HG03159 (cell line): ENCODE results near the gene ST8SIA5.

Experiments
- ATAC-seq: cut with Tn5 transposase; IDR thresholded peaks from one replicate; pipeline ENCODE4 v1.9.1; 2021; ENCODE audit warnings: mild to moderate bottlenecking, moderate library complexity; ENCODE audit not compliant: unreplicated experiment

ST8SIA5 gene

DNA sequence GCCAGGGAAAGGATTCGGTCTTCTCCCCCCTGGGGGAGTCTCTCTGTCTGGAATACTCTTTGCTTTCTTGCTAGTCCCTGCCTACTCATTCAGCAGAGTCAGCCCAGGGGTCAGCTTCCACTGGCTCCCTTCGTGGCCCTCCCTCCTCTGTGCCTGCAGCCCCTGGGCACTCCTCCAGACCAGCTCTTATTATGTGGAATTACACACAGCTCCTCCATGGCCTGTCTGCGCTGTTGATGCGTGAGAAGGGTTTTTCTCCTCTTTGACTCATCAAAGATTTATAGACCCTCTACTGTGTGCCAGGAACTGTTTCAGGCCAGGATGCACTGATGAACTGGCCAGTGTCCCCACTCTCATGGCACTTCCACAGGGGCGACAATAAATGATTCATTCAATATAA lies 44.4 kb downstream of the ST8SIA5 start:
- no peak for ATAC-seq

GRCh38 chr18:46711444-46711863 lies 45.4 kb downstream of the ST8SIA5 start:
- ATAC-seq: peak; percentile 66

DNA sequence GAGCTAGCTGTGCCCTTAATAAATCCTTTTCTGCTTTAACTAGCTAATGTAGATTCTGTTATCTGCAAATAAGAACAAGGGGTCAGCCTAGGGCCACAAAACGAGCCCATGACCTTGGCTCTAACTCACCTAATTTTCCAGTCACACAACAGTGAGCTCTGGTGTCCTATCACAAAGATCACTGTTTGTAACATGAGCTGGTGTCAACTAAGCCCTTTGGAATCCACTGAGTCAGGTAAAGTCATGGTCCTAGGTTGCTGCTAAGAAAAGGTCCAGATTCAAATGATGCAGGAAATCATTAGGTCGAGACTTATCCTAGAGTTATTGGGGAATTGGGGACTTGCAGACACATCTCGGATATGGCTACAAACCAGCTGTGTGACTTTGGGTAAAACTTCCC lies 49.9 kb downstream of the ST8SIA5 start:
- ATAC-seq: no peak

DNA sequence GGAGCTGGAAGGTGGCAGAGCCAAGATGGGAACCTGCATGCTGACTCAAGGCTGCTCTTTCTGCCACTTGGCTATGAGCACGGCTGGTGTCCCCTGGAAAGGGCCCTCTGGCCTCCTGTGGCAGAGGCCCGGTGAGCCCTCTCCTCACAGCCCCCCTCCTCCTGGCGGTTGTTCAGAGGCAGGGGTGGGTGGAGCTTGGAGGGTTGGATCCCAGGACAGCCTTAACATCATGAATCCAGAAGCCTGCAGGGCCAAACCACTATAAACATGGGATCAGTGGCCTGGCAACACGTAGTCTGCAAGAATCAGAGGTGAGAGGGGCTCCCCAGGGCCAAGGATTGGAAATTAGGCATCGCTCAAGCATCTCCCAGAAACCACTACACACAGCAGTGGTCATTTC lies 51.3 kb downstream of the ST8SIA5 start:
- ATAC-seq: no peak

DNA sequence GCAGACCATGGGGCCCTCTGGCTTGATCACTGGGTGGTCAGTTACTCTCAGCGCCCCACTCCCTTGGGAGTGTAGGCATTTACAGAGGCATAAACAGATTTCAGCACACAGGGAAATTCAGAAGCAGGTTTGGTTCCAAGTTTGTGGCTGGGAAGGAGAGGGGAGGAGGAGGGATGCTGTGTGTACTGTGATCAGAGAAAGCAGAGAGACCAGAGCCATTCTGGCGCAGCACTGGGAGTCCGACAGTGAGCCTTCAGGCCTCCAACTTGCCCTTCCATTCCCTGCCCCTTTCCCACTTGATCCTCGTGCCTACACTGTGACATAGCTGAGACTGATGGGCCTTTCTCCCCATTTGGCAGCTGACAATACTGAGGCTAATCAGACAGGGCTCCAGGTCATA lies 52.0 kb downstream of the ST8SIA5 start:
- no peak for ATAC-seq

- no peak for ATAC-seq
Measured at GRCh38 chr18:46704189-46704588, 52.7 kb downstream of the ST8SIA5 start.

DNA sequence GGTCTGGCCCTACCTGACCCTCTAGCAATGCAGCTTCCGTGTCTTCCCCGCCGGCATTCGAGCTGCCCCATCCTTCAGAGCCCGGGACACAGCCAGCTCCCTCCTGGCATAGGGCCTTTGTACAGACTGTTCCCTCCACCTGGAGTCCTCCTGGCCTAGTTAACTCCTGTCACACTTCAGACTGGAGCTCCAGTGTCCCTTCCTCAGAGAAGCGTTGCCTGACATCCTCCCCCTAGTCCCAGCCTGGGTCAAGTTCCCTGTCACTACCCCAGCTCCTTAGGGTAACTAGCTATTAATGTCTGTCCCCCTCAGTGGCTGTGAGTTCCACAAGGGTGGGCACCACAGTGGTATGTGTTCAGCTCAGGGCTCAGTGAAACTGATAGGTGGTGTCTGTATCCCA lies 54.4 kb downstream of the ST8SIA5 start:
- ATAC-seq: no peak

DNA sequence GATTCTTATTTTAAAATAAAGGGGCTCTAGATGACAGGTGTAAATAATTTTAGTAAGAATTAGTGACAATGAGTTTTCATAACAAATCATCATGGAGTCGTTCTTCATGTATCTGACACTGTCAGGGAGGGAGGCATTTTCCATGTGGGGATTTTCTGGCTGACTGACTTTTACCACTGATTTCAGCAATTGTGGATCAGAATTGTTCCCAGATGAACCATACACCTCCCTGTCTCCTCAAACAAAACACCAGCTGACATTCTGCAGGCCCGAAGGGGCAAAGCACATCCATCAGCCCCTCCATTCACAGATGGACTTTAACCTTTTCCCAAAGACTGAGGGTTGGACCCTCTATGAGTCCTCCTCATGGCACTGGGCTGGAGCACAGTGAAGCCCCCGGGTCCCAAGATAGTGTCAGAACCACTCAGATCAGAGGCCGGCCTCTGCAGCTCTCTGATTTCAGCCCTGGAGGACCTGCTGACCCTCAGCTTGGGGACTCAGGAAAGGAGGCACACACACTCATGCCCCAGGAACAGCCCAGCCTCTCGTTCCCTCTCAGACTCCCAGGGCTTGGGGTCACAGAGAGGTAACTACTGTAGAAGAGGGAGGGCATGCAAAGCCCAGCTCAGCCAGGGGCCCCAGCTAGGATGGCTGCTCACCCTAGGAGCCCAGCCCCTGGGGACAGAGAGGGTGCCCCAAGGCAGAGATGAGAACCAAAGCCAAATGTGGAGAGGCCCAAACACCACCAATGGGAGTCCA lies 56.6 kb downstream of the ST8SIA5 start:
- ATAC-seq: no peak

DNA sequence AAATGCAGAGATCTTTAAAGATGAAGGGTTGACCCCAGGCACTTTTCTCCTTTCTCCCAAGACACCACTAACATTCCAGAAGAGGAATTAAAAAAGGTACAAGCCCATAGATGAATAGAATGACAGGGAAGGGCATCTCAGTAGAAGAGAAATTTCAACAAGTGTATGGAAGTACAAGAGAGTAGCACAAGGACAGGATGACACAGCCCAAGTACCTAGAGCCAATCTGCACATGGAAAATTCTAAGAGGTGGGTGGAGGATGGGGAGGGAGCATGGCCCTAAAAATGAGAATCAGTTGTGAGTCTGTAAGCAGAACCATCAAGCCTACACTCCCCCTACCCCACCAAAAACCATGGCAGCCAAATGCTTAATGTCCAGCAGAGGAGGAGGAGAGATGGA lies 60.2 kb downstream of the ST8SIA5 start:
- ATAC-seq: no peak

- no peak for ATAC-seq
Measured at GRCh38 chr18:46696268-46696667, 60.6 kb downstream of the ST8SIA5 start.

DNA sequence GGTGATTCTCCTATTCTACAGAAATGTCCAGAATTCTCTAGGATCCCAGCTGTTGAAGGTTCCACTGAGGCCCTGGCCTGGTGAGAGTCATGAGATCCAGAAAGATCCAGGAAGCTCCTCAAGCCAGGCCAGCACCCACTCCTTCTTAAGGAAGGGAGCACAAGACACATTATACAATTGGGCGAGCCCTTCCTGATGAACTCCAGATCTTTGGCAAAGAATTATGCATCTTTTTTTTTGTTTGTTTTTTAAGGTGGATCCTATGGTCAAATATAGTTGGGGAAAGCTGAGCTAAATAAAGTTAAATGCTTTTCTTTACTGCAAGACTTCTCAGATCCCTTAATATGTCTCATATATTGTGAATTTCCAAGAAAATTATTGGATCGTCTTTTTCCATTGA lies 62.9 kb downstream of the ST8SIA5 start:
- ATAC-seq: no peak

DNA sequence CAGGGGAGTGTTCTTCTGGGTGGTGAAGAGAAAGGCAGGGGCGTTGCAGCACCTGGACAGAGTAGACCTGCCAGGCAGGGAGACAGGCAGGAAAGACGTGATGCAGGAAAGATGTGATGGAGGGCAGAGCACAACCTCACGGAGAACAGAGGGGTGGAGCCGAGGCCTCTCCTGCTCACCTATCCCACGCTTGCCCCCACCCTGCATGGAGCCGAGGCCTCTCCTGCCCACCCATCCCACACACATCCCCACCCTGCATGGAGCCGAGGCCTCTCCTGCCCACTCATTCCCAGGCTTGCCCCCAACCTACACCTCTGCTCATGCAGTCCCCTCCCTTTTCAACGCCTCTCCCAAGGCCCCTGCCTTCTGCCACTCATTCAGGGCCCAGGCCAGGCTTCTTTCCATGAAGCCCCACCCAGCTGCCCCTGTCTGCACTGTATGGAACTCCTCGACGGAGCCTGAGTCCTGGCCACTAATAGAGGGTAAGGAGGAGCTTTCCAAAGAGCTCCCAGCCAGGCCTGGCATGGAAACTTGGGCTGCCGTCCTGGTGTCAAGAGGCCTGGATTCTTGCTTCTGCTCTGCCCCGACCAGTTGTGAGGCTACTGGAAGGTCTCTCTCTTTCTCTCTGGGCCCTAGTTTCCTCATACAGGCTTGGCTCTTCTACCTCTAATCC lies 67.9 kb downstream of the ST8SIA5 start:
- ATAC-seq: no peak

DNA sequence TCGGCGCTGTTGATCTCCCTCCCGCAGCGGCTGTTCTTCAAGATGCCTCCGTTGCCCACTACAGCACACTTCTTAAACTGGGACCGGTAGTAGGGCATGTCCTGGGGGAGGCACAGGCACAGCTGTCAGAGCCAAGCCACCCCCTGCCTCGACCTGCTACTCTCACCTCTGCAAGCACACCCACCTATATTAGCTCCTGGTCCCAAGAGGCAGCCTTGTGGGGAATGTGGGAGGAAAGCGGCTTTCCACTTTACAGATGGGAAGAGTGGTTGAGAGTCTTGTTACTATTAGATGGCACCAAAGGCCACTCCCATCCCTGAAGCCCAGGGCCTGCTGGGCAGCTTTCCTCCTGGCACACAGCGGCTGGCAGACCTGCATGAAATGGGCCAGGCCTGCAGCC lies 70.7 kb downstream of the ST8SIA5 start:
- no peak for ATAC-seq

DNA sequence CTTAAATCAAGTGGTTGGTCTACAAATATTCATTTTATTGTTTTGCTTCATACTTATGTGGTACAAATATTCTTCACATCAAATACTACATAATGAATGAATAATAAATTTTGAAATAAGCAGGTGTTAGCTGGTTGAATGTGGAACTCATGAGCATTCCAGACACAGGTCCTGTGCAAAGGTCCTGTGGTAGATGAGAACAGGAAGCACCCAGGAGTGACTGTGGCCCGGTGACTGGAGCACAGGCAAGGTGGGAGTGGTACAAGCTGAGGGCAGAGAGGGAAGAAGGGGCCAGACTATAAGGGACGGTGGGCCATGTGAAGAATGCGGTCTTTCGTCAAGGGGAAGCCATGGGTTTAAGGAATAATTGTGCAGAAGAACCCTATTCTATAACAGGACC lies 73.6 kb downstream of the ST8SIA5 start:
- no peak for ATAC-seq

DNA sequence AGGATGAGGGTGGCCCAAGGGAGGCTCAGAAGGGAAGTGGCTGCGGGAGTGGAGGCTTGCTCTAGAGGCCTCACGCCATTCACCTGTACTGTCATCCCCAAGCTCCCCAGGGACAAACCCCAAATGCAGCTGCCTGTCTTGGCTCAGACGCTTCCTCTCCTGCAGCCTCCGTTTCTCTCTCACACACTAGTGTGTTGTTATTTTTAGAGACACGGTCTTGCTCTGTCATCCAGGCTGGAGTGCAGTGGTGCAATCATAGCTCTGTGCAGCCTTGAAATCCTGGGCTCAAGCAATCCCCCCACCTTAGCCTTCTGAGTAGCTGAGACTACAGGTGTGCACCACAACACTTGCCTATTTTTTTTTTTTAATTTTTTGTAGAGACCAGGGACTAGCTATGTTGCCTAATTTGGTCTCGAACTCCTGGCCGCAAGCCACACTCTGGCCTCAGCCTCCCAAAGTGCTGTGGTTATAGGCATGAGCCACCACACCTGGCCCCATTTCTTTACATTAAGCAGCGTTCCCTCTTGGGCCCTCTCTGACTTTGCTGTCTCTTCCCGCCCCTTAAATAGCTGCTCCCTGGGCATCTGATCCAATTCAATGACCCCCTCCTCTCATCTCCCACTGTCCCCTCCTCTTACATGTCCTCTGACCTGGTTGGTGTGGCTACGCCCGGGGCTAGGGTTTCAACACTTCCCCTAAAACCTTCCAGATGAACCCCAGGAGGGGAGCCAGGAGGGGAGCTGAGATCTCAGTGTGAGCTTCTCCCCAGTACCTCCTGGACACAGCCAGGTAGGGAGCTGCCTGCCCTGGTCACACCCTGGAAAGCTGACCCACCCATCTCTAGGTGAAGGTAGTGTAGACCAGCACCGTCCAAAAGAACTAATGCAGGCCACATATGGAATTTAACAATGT lies 75.8 kb downstream of the ST8SIA5 start:
- ATAC-seq: no peak

DNA sequence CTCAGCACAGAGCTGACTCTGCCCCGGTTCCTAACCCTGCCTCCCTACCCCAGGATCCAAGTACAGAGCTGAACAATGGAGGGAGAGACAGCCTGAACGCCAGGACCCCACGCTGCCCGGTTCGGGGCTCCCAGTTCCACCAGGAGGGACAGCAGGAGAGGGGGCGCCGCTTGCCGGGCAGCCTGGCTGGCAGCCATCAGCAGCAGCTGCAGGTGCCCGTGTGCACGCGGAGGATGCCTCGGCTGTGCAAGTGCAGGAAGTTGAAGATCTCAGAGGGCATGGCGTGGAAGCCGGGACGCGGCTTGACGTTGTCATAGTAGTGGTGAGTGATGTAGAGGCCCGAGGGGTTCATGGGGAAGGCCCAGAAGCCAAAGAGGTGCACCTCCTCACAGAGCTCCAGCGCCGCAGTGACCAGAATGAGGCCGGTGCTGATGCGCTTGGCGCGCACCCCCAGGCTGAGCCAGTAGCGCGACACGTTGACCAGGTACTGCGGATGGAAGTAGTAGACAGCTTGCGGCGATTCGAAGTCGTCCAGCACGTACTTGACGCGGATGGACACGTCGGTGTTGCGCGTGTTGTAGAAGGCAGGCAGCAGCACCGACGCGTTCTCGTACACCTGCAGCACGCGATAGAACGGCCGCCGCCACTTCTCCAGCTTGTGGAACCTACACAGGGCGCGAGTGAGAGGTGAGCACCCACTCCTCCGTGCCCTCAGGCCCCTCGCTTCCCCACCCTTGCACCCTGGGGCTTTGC lies 76.8 kb downstream of the ST8SIA5 start:
- ATAC-seq: no peak

DNA sequence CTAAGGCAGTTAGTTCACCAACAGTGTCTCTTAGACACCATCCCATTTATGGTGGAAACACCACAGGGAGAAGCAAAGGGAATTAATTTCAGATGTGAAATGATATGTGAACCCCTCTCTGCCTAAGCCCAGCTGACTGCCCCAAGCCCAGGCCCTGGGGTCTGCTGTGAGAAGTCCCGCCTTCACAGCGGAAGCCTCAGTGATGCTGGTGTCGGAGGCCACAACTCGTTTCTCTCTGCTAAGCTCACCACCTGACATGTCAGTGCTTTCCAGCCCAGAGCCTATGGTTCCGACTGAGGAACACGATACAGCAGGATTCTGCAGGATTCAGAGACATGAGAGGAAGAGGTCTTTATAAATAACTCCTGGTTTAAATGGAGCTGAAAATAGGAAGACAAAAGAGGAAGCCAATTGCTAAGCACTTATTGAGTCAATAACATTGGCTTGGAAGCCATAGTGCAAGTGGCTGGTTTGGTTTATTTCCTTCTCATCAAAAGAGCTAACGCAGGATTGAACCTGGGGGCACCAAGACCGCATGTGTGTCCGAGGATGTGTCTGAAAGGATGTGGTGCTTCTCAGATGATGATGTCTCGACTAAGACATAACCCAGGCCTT lies 78.0 kb downstream of the ST8SIA5 start:
- ATAC-seq: no peak

- ATAC-seq: no peak
Measured at GRCh38 chr18:46678041-46678440, 78.8 kb downstream of the ST8SIA5 start.

DNA sequence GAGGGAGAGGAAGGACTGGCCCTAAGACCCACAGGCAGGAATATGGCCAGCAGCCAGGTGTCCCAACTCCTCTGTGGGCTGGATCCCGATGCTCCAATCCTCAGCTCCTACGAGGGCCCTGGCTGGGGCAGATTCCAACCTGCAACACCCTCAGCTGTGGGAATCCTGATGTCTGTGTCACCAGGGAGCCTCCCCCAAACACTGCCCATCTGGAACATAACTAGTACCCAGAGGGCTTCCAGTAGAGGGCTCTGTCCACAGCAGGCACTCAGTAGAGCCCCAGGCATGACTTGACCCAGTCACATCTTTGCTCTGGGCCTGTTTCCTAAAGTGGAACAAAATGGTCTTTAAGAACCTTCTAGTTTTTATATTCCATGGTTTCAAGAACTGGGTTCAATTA lies 79.2 kb downstream of the ST8SIA5 start:
- no peak for ATAC-seq

GRCh38 chr18:46676182-46676835 lies 80.5 kb downstream of the ST8SIA5 start:
- ATAC-seq: no peak
